SK-N-SH (cell line): Measurements from ENCODE around the gene YIF1B. TPM values are rescaled to one million over a fixed set of nuclear protein-coding genes. Genes with fewer than 3 reads are reported as not detected.
A peak's percentile ranks its signal among the peaks of the same experiment; 100 is the strongest.

Experiments used
- CTCF ChIA-PET: fragments of 300-600, 350-600 bp; formaldehyde crosslinking; extraction: SDS; loops from one replicate; lab custom pipeline; 2021; lab: Yijun Ruan, JAX
- POLR2A ChIA-PET: fragments of 350-600 bp; sonication (Branson Sonifier 250); formaldehyde crosslinking; extraction: SDS; loops from one replicate; lab custom pipeline; 2020; ENCODE audit warnings: antibody characterized with exemption, inconsistent platforms; lab: Yijun Ruan, JAX
- DNase-seq: peaks from one replicate; pipeline ENCODE4 v3.0.0; 2012
- H2AFZ ChIP-seq: fragments of 200-600 bp; sonication (generic); 2 replicates; pipeline ENCODE4 v1.8.1; 2016; ENCODE audit warnings: antibody characterized with exemption, mild to moderate bottlenecking, low read depth
- H3F3A ChIP-seq: fragments of 200-600 bp; sonication (generic); replicated peaks from 2 replicates; pipeline ENCODE3; 2016; ENCODE audit warnings: antibody characterized with exemption, mild to moderate bottlenecking; ENCODE audit not compliant: insufficient read depth
- H3K27ac ChIP-seq, 2 experiments: fragments of 200-500 bp in 1 of 2; fragments of 200-600 bp in 1 of 2; sonication (Bioruptor generic) in 1 of 2; sonication (generic), shearing (Covaris generic) in 1 of 2; 2 replicates each; pipeline versions ENCODE4 v1.5.1 to v1.6.1; 2014 to 2016; ENCODE audit warnings: low read depth in 2 of 2, inconsistent platforms in 1 of 2, low read length in 1 of 2, mild to moderate bottlenecking in 1 of 2, mixed read lengths in 1 of 2
- H3K27me3 ChIP-seq: fragments of 200-600 bp; sonication (generic), shearing (Covaris generic); 2 replicates; pipeline ENCODE4 v1.6.1; 2016; ENCODE audit warnings: mixed run types; ENCODE audit not compliant: insufficient read depth
- H3K36me3 ChIP-seq, 2 experiments: fragments of 200-500 bp in 1 of 2; fragments of 200-600 bp in 1 of 2; sonication (Bioruptor generic) in 1 of 2; sonication (generic) in 1 of 2; replicated peaks in 1 of 2; 2 replicates each; pipeline versions ENCODE3 to v1.5.1; 2014 to 2016; ENCODE audit warnings: low read length in 1 of 2, mild to moderate bottlenecking in 1 of 2; ENCODE audit not compliant: insufficient read depth in 2 of 2, control insufficient read depth in 1 of 2
- H3K4me1 ChIP-seq, 2 experiments: fragments of 200-500 bp in 1 of 2; fragments of 200-600 bp in 1 of 2; sonication (Bioruptor generic) in 1 of 2; sonication (generic), shearing (Covaris generic) in 1 of 2; 2 replicates each; pipeline versions ENCODE4 v1.5.1 to v1.6.1; 2014 to 2016; ENCODE audit warnings: low read depth in 1 of 2, low read length in 1 of 2, mixed run types in 1 of 2; ENCODE audit not compliant: insufficient read depth in 2 of 2, control insufficient read depth in 1 of 2
- H3K4me2 ChIP-seq: fragments of 200-600 bp; sonication (generic), shearing (Covaris generic); 2 replicates; pipeline ENCODE4 v1.6.1; 2017; ENCODE audit warnings: mixed run types
- H3K4me3 ChIP-seq, 2 experiments: fragments of 200-500 bp in 1 of 2; fragments of 200-600 bp in 1 of 2; sonication (Bioruptor generic) in 1 of 2; sonication (generic), shearing (Covaris generic) in 1 of 2; 2 replicates each; pipeline versions ENCODE4 v1.5.1 to v1.8.1; 2014 to 2016; ENCODE audit warnings: low read depth in 2 of 2, inconsistent platforms in 1 of 2, low read length in 1 of 2, mild to moderate bottlenecking in 1 of 2, mixed read lengths in 1 of 2, moderate library complexity in 1 of 2
- H3K79me2 ChIP-seq: fragments of 200-600 bp; sonication (generic); 2 replicates; pipeline ENCODE4 v1.8.1; 2017; ENCODE audit warnings: mild to moderate bottlenecking; ENCODE audit not compliant: insufficient read depth
- H3K9ac ChIP-seq: fragments of 200-600 bp; sonication (generic); 2 replicates; pipeline ENCODE4 v1.6.1; 2017; ENCODE audit warnings: mixed run types
- H3K9me2 ChIP-seq: fragments of 200-600 bp; sonication (generic); 2 replicates; pipeline ENCODE4 v1.6.1; 2017; ENCODE audit warnings: mixed run types
- H3K9me3 ChIP-seq: fragments of 200-600 bp; sonication (generic); 2 replicates; pipeline ENCODE4 v1.6.1; 2017; ENCODE audit warnings: mixed run types, mild to moderate bottlenecking, moderate library complexity
- H4K20me1 ChIP-seq: fragments of 200-600 bp; sonication (generic); 2 replicates; pipeline ENCODE4 v1.6.1; 2017; ENCODE audit warnings: mild to moderate bottlenecking, mixed run types; ENCODE audit not compliant: insufficient read depth
- ELF1 ChIP-seq: IDR thresholded peaks from 2 replicates; pipeline ENCODE4 v1.4.0; 2012
- FOSL2 ChIP-seq: IDR thresholded peaks from 2 replicates; pipeline ENCODE4 v1.4.0; 2012; ENCODE audit warnings: low read depth, mild to moderate bottlenecking, moderate library complexity, borderline replicate concordance
- FOXM1 ChIP-seq: IDR thresholded peaks from 2 replicates; pipeline ENCODE4 v1.4.0; 2012; ENCODE audit warnings: low read depth, mild to moderate bottlenecking
- GABPA ChIP-seq: IDR thresholded peaks from 2 replicates; pipeline ENCODE4 v1.4.0; 2012; ENCODE audit warnings: low read depth, mild to moderate bottlenecking
- GATA2 ChIP-seq: sonication (generic); formaldehyde crosslinking; IDR thresholded peaks from 2 replicates; pipeline ENCODE4 v1.5.0; 2020; ENCODE audit warnings: mild to moderate bottlenecking, missing genetic modification reagents
- JUND ChIP-seq: IDR thresholded peaks from 2 replicates; pipeline ENCODE4 v1.4.0; 2012
- MAX ChIP-seq: IDR thresholded peaks from 2 replicates; pipeline ENCODE4 v1.4.0; 2012; ENCODE audit warnings: low read depth
- MXI1 ChIP-seq: IDR thresholded peaks from 2 replicates; pipeline ENCODE4 v1.6.1; 2012; ENCODE audit warnings: mild to moderate bottlenecking, low read depth, low read length, improper control_type of control experiment
- NFIC ChIP-seq: IDR thresholded peaks from 2 replicates; pipeline ENCODE4 v1.4.0; 2012; ENCODE audit warnings: borderline replicate concordance
- POLR2AphosphoS5 ChIP-seq: IDR thresholded peaks from 2 replicates; pipeline ENCODE4 v1.6.1; 2012; ENCODE audit warnings: low read depth, low read length
- RFX5 ChIP-seq: IDR thresholded peaks from 2 replicates; pipeline ENCODE4 v1.6.1; 2012; ENCODE audit warnings: mild to moderate bottlenecking, improper control_type of control experiment, low read length
- RXRA ChIP-seq: IDR thresholded peaks from 2 replicates; pipeline ENCODE4 v1.4.0; 2012; ENCODE audit warnings: low read depth, mild to moderate bottlenecking, borderline replicate concordance
- TAF1 ChIP-seq: IDR thresholded peaks from 2 replicates; pipeline ENCODE4 v1.6.1; 2012; ENCODE audit warnings: low read depth, mild to moderate bottlenecking, low read length, moderate library complexity, borderline replicate concordance
- TCF12 ChIP-seq: IDR thresholded peaks from 2 replicates; pipeline ENCODE4 v1.4.0; 2012
- YY1 ChIP-seq: IDR thresholded peaks from 2 replicates; pipeline ENCODE4 v1.4.0; 2012; ENCODE audit warnings: low read depth, mild to moderate bottlenecking
- WGBS: methylation state at CpG from one replicate; pipeline ENCODE4 v1.1.6; 2017; ENCODE audit warnings: low lambda C conversion rate; 5-methylcytosine and 5-hydroxymethylcytosine counted together
- polyA plus RNA-seq, 3 experiments: library from polyadenylated mRNA; depleted of rRNA; stranded (reverse); fragments of >200 nt; gene quantifications; 2 replicates each; pipeline ENCODE4 v1.2.3, GENCODE V29; 2012
- TF ChIP-seq, protein P1 (sequence below): IDR thresholded peaks from 2 replicates; pipeline ENCODE4 v1.6.1; 2012; ENCODE audit warnings: mild to moderate bottlenecking, low read depth, low read length, moderate library complexity
- TF ChIP-seq, protein P2 (sequence below): IDR thresholded peaks from 2 replicates; pipeline ENCODE4; 2012
- TF ChIP-seq, protein P3 (sequence below): fragments of 150-350 bp; IDR thresholded peaks from 2 replicates; pipeline ENCODE4 v1.6.1; 2016; ENCODE audit warnings: mild to moderate bottlenecking, low read depth, low read length

The YIF1B gene
- polyA plus RNA-seq, 1 of the 3 experiments (the other 2 are of a cell fraction), result 121 TPM

- Histone ChIP-seq H2AFZ (peak overlapping the region; percentile 99), H3K79me2 (no peaks in the 10 kb centered on the region), H3F3A (peaks cover 6% of the 10 kb centered on the region), H3K27me3 (peaks cover 36% of the 10 kb centered on the region), H3K36me3 (no peaks in the 10 kb centered on the region), H4K20me1 (no peaks in the 10 kb centered on the region), H3K4me1 (peaks cover 0 to 10% of the 10 kb centered on the region in 2 experiments; a peak in 1 of 4 replicates), H3K9me3 (no peaks in the 10 kb centered on the region), H3K9me2 (no peaks in the 10 kb centered on the region), H3K4me3 (peak overlapping the region; percentile 58 to 89), H3K27ac (peak overlapping the region; percentile 36 to 85; a peak in 3 of 4 replicates), H3K4me2 (peak overlapping the region; percentile 98), H3K9ac (peak overlapping the region; percentile 37; the same call in 1 of the 2 replicates)
- POLR2A ChIA-PET, result interaction anchor here (0.5 to 1.8 kb wide), 5 partner anchors 12 to 670 kb away, joined by 3 to 17 read pairs (median 3); partner anchors contain the start of genes GGN, PSMD8 and SPRED3
- CTCF ChIA-PET, result interaction anchor here (0.7 to 1.9 kb wide), 6 partner anchors 12 to 455 kb away, joined by 3 to 5 read pairs (median 3); partner anchors contain the start of genes FAM98C and PSMD8
- no peak for TF ChIP-seq FOSL2
- TF ChIP-seq RFX5, result no peak
- TF ChIP-seq, protein P1, sequence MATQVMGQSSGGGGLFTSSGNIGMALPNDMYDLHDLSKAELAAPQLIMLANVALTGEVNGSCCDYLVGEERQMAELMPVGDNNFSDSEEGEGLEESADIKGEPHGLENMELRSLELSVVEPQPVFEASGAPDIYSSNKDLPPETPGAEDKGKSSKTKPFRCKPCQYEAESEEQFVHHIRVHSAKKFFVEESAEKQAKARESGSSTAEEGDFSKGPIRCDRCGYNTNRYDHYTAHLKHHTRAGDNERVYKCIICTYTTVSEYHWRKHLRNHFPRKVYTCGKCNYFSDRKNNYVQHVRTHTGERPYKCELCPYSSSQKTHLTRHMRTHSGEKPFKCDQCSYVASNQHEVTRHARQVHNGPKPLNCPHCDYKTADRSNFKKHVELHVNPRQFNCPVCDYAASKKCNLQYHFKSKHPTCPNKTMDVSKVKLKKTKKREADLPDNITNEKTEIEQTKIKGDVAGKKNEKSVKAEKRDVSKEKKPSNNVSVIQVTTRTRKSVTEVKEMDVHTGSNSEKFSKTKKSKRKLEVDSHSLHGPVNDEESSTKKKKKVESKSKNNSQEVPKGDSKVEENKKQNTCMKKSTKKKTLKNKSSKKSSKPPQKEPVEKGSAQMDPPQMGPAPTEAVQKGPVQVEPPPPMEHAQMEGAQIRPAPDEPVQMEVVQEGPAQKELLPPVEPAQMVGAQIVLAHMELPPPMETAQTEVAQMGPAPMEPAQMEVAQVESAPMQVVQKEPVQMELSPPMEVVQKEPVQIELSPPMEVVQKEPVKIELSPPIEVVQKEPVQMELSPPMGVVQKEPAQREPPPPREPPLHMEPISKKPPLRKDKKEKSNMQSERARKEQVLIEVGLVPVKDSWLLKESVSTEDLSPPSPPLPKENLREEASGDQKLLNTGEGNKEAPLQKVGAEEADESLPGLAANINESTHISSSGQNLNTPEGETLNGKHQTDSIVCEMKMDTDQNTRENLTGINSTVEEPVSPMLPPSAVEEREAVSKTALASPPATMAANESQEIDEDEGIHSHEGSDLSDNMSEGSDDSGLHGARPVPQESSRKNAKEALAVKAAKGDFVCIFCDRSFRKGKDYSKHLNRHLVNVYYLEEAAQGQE, result 0 out of 2 replicates have a peak, but pooled peaks have one; percentile 10
- TF ChIP-seq, protein P2, sequence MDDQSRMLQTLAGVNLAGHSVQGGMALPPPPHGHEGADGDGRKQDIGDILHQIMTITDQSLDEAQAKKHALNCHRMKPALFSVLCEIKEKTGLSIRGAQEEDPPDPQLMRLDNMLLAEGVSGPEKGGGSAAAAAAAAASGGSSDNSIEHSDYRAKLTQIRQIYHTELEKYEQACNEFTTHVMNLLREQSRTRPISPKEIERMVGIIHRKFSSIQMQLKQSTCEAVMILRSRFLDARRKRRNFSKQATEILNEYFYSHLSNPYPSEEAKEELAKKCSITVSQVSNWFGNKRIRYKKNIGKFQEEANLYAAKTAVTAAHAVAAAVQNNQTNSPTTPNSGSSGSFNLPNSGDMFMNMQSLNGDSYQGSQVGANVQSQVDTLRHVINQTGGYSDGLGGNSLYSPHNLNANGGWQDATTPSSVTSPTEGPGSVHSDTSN, result 0 out of 2 replicates have a peak, but pooled peaks have one; percentile 13
- peak; percentile 58; the same call in 1 of the 2 replicates for TF ChIP-seq MXI1
- peak; percentile 36; the same call in 1 of the 2 replicates for TF ChIP-seq TAF1
- TF ChIP-seq TCF12, result no peak
- TF ChIP-seq RXRA, result no peak
- no peak for TF ChIP-seq NFIC
- TF ChIP-seq ELF1, result no peak
- no peak for TF ChIP-seq YY1
- no peak for TF ChIP-seq GATA2 (CRISPR knock-in tag)
- TF ChIP-seq FOXM1, result no peak
- peak; percentile 29 for TF ChIP-seq GABPA
- TF ChIP-seq MAX, result no peak
- no peak for TF ChIP-seq POLR2AphosphoS5
- no peak for TF ChIP-seq JUND
- TF ChIP-seq, protein P3, sequence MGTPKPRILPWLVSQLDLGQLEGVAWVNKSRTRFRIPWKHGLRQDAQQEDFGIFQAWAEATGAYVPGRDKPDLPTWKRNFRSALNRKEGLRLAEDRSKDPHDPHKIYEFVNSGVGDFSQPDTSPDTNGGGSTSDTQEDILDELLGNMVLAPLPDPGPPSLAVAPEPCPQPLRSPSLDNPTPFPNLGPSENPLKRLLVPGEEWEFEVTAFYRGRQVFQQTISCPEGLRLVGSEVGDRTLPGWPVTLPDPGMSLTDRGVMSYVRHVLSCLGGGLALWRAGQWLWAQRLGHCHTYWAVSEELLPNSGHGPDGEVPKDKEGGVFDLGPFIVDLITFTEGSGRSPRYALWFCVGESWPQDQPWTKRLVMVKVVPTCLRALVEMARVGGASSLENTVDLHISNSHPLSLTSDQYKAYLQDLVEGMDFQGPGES, result no peak
- DNase-seq, result peak; percentile 92
- WGBS, result 3% methylated on average over 34 of the region's 68 CpGs
Measured at GRCh38 chr19:38362076-38362945, 46.6 kb upstream of the YIF1B start.
